ENCODE results near the gene MAGI3. TPM values are rescaled to one million over a fixed set of nuclear protein-coding genes. Genes with fewer than 3 reads are reported as not detected.

The MAGI3 gene
- total RNA-seq, 2 experiments from 2014 or later, result 12.6 to 14.0 TPM

DNA sequence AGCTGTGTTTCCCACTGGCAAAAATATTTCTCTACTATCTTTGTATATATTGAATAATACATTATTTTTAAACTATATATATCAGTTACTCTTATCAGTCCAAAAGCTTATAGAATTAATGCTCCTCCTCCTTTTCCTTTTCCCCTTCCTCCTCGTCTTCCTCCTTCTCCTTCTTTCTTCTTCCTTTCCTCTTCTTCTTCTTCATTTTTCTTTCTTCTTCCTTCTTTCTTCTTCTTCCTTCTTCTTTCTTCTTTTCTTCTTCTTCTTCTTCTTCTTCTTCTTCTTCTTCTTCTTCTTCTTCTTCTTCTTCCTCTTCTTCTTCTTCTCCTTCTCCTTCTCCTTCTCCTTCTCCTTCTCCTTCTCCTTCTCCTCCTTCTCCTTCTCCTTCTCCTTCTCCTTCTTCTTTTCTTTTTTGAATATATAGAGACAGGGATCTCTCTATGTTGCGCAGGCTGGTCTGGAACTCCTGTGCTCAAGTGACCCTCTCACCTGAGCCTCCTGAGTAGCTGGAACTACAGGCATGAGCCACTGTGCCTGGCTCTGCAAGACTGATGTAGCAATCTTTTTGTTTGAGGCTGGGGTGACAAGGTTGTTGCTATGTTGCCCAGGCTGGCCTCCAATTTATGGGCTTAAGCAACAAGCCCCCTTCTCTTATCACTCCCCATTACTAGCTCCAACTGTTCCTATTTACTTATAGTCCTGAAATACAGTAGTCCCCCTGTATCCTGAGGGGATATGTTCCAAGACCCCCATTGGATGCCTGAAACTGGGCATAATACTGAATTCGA, 47.4 kb downstream of the MAGI3 start:
- no peaks in the 10 kb centered on the region for H3K9me3 Mint-ChIP-seq
- no peak overlapping the region for H3K27ac Mint-ChIP-seq
- no peak for DNase-seq
- no peak overlapping the region for H3K4me3 Mint-ChIP-seq
- no peaks in the 10 kb centered on the region for H3K4me1 Mint-ChIP-seq
- ChIA-PET POLR2A (no interaction called here), CTCF (no interaction called here)
- H3K36me3 Mint-ChIP-seq (ENCODE audit: low read depth), result no peaks in the 10 kb centered on the region
- H3K27me3 Mint-ChIP-seq, result no peaks in the 10 kb centered on the region

DNA sequence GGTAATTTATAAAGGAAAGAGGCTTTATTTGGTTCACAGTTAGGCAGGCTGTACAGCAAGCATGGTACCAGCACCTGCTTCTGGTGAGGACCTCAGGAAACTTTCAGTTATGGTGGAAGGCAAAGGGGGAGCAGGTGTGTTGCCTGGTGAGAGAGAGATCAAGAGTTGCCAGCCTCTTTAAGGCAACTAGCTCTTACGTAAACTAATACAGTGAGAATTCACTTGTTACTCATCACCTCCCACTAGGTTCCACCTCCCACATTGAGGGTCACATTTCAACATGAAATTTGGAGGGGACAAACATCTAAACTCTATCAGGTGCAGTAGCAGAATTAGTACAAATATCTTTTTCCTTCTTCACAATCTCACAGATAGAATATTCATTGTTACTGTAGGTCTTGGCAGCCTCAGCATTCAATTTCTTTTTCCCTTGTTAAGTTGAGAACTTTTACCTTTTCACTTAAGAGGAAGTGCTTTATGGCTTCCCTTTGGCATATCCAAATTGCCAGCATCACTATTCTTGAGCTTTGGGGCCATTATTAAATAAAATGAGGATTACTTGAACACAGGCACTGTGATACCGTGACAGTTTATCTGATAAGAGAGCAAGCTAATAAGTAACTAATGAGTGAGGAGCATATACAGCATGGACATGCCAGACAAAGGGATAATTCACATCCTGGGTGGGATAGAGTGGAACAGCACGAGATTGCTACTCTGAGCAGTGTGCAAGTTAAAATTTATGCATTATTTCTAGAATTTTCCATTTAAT, 48.4 kb downstream of the MAGI3 start:
- no peak overlapping the region for H3K27ac Mint-ChIP-seq
- no peaks in the 10 kb centered on the region for H3K27me3 Mint-ChIP-seq
- H3K4me1 Mint-ChIP-seq, result no peaks in the 10 kb centered on the region

DNA sequence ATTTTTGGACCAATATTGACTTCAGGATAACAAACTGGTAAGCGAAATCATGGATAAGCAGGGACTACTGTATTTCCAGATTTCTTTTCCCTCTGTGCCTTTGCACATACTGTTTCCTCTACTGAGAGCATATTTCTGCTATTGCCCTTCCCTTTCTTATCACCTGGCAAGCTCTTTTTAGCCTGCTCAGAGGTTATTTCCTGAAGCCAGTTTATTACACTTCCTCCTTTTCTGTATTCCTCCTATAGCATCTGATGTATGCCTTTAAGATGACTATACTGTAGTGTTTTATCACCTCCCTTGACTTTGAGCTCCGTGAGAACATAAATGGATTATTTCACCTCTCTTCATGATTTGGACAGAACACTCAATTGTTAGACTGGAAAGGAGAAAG, 49.0 kb downstream of the MAGI3 start:
- POLR2A ChIA-PET, result no interaction called here
- H3K4me1 Mint-ChIP-seq, result no peaks in the 10 kb centered on the region
- no peaks in the 10 kb centered on the region for H3K36me3 Mint-ChIP-seq (ENCODE audit: low read depth)
- H3K9me3 Mint-ChIP-seq, result peaks cover 5% of the 10 kb centered on the region
- DNase-seq, result no peak
- no peak overlapping the region for H3K27ac Mint-ChIP-seq
- no peaks in the 10 kb centered on the region for H3K27me3 Mint-ChIP-seq
- H3K4me3 Mint-ChIP-seq, result no peak overlapping the region
- CTCF ChIA-PET, result no interaction called here

More for the DNA sequence above, 48.4 kb downstream of the MAGI3 start:
- DNase-seq, result no peak
- CTCF ChIA-PET, result no interaction called here
- H3K36me3 Mint-ChIP-seq (ENCODE audit: low read depth), result no peaks in the 10 kb centered on the region
- POLR2A ChIA-PET, result no interaction called here
- H3K9me3 Mint-ChIP-seq, result no peaks in the 10 kb centered on the region
- H3K4me3 Mint-ChIP-seq, result no peak overlapping the region

DNA sequence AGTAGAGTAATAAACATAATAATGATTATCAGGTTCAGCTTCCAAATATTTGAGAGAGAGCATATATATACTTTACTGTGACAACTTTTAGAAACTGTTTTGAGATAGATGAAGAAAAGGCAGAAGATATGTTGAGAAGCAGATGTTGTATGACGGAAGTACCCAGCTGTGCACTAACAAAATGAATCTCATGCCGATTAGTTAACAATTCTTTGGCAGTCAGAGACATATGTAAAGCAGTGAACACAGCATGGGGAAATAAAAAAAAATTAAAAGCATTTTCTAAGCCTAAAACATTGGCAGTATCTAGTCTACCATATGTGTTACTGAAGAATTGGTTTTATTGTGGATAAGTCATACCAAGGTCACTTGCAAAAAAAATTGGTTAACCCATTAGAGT, 51.8 kb downstream of the MAGI3 start:
- H3K27me3 Mint-ChIP-seq, result no peaks in the 10 kb centered on the region
- no peaks in the 10 kb centered on the region for H3K4me1 Mint-ChIP-seq
- no peak overlapping the region for H3K27ac Mint-ChIP-seq
- H3K36me3 Mint-ChIP-seq (ENCODE audit: low read depth), result peaks cover 8% of the 10 kb centered on the region
- ChIA-PET CTCF (interaction anchor here (2.6 kb wide), 1 partner anchor 11 kb away, joined by 7 read pairs; no protein-coding TSS in a partner anchor), POLR2A (no interaction called here)
- H3K9me3 Mint-ChIP-seq, result peaks cover 13% of the 10 kb centered on the region
- DNase-seq, result no peak
- no peak overlapping the region for H3K4me3 Mint-ChIP-seq

DNA sequence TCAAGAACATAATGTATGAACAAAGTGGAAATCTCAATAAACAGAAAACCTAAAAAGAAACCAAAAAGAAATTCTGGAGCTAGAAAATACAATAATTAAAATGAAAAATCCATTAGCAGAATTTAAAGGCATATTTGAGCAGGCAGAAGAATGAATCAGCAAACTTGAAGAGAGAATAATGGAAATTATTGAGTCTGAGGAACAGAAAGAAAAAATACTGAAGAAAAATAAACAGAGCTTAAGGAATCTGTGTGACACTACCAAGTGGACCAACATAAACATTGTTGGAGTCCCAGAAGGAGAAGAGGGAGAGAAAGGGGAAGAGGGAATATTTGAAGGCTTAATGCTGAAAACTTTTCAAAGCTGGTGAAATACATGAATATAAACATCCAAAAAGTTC, 54.5 kb downstream of the MAGI3 start:
- no peak overlapping the region for H3K4me3 Mint-ChIP-seq
- H3K9me3 Mint-ChIP-seq, result peaks cover 13% of the 10 kb centered on the region
- no peak for DNase-seq
- no peaks in the 10 kb centered on the region for H3K27me3 Mint-ChIP-seq
- CTCF ChIA-PET, result no interaction called here
- no peak overlapping the region for H3K27ac Mint-ChIP-seq
- POLR2A ChIA-PET, result no interaction called here
- H3K36me3 Mint-ChIP-seq (ENCODE audit: low read depth), result peaks cover 8% of the 10 kb centered on the region
- H3K4me1 Mint-ChIP-seq, result no peaks in the 10 kb centered on the region

DNA sequence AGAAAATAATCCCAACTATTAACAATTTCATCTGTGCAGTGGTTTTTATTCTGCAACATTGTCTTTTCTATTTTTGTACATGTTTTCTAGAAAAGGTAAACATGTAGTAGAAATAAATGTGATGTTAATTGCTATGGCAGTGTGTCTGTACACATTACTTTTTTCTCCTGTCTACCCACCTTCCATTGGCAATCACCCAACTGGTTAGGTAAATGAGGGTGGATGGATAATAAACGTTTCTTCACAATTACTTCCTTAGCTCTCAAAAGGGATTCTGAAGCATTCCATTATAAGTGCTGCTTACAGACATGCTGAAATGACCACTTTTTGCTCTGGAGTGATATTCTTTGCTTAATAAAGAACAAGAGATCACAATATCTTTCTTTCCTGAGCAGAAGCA, 61.4 kb downstream of the MAGI3 start:
- CTCF ChIA-PET, result interaction anchor here (2.2 kb wide), 1 partner anchor 10 kb away, joined by 7 read pairs; no protein-coding TSS in a partner anchor

DNA sequence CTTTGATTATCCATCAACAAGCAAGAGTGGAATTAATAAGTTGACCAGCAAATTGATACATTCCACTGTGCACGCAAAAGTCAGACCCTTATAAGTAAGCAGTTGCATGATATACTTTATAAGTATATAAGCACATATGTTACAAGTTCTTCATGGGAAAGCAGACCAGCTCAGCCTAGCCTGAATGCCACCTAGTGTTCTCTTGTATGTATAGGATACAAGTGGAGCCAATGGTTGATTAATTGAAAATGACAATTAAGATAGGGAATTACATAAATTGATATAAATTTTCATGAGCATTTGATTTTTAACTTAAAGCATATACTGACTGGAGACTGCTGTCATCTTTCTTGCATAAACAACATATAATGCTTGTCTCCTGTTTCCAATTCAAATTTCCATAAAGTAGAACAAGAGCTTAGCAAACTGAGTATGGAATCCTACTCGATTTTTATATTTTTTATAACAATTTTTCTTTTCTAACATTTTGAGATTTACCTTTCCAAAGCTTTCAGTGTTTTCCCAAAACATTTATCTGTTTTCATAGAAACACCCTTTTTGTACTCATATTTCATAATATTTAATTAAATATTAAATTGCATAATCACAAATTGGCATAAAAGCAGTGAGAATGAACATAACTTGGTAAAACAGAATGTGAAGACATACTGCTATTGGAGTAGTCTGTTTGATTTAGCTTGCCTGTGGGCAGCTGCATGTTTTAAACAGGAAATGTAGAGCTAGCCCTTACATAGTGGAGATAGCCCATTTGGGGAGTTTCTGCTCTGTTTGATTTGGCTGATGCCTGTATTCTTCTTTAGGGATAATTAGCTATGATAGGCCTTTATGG, 62.8 kb downstream of the MAGI3 start:
- Mint-ChIP-seq H3K4me1 (peaks cover 2% of the 10 kb centered on the region), H3K36me3 (ENCODE audit: low read depth) (no peaks in the 10 kb centered on the region), H3K9me3 (peaks cover 2% of the 10 kb centered on the region), H3K27me3 (peaks cover 4% of the 10 kb centered on the region), H3K27ac (no peak overlapping the region), H3K4me3 (no peak overlapping the region)
- DNase-seq, result no peak
- ChIA-PET POLR2A (no interaction called here), CTCF (interaction anchor here (1.1 to 2.3 kb wide), 5 partner anchors 12 to 738 kb away, joined by 4 to 9 read pairs (median 4); partner anchors contain the start of gene PPM1J)

More for the DNA sequence above, 61.4 kb downstream of the MAGI3 start:
- Mint-ChIP-seq H3K27me3 (peaks cover 4% of the 10 kb centered on the region), H3K9me3 (no peaks in the 10 kb centered on the region), H3K4me3 (no peak overlapping the region), H3K36me3 (ENCODE audit: low read depth) (no peaks in the 10 kb centered on the region), H3K4me1 (no peaks in the 10 kb centered on the region), H3K27ac (no peak overlapping the region)
- DNase-seq, result no peak
- POLR2A ChIA-PET, result no interaction called here

DNA sequence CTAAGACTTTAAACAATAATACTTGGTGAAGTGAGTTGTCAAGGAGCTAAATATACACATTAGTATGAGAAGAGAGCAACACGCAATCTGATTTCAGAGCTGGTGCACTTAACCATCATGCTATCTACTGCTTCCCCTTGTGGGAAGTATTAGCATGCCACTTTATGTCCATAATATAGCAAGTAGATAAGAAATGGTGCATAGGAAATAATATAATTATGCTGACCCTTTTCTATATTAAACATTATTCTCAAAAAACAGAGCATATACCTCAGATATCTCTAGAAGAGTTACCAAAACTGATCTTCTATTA, 63.4 kb downstream of the MAGI3 start:
- CTCF ChIA-PET, result interaction anchor here (1.1 to 2.3 kb wide), 5 partner anchors 12 to 738 kb away, joined by 4 to 9 read pairs (median 4); partner anchors contain the start of gene PPM1J
- DNase-seq, result no peak
- Mint-ChIP-seq H3K9me3 (peaks cover 4% of the 10 kb centered on the region), H3K4me3 (no peak overlapping the region), H3K27ac (no peak overlapping the region), H3K4me1 (peaks cover 2% of the 10 kb centered on the region), H3K36me3 (ENCODE audit: low read depth) (no peaks in the 10 kb centered on the region), H3K27me3 (peaks cover 4% of the 10 kb centered on the region)
- POLR2A ChIA-PET, result no interaction called here

DNA sequence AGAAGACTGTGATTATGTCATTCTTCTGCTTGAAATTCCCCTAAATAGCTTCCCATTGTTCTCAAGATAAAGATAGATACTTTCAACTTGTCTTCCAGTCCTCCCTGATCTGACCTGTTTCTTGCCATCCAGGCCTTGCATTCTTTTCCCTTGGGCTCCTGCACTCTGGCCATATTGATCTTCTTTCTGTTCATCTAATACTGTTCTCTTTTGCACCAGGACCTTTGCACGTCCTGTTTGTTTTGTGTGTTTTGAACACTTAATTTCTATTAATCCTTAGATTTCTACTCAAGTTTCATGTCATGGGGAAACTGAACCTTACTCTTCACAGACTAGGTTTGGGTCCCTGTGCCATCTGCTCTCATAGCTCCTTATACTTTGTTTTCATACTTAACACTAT, 65.1 kb downstream of the MAGI3 start:
- Mint-ChIP-seq H3K36me3 (ENCODE audit: low read depth) (peaks cover 5% of the 10 kb centered on the region), H3K4me1 (peaks cover 2% of the 10 kb centered on the region), H3K9me3 (peaks cover 6% of the 10 kb centered on the region), H3K4me3 (no peak overlapping the region), H3K27me3 (no peaks in the 10 kb centered on the region), H3K27ac (no peak overlapping the region)
- ChIA-PET CTCF (no interaction called here), POLR2A (no interaction called here)
- DNase-seq, result no peak

DNA sequence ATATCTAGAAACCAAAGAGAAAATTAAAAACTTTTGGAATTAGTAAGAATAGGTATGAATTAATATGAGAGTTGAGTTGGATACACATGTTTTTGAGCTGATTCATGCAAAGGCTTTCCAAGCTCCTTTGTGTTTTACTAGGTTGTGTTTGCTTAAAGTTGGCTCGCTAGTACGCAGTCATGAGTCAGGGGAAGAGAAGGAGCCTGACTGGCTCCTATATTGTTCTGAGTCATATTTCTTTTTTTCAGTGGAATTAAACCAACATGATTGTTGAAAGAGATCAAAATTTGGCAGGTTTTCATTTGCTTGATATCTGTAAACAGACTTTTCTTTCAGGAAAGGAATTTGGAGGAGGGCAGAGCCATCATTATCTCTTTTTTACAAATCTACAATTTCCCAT, 66.7 kb downstream of the MAGI3 start:
- no peak overlapping the region for H3K27ac Mint-ChIP-seq

DNA sequence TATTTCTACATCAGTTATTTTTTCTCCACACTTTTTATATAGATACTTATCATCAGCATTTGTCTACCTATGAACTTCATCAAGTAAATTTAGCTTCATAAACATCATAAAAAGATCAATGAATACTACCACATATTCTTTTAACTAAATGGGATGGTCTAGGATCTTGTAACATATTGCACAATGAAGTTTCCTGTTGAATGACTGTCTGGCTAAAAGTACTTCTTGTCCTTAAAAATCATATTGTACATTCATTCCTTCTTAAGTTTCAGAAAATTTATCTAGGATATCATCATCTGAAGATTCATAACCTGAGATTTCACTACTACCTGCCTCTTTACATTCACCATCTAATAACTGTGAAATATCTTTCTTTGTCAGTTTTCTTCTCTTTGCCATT, 69.0 kb downstream of the MAGI3 start:
- Mint-ChIP-seq H3K9me3 (peaks cover 6% of the 10 kb centered on the region), H3K36me3 (ENCODE audit: low read depth) (peaks cover 5% of the 10 kb centered on the region), H3K4me3 (no peak overlapping the region), H3K27me3 (peaks cover 2% of the 10 kb centered on the region), H3K4me1 (peaks cover 2% of the 10 kb centered on the region), H3K27ac (no peak overlapping the region)
- ChIA-PET POLR2A (no interaction called here), CTCF (no interaction called here)
- no peak for DNase-seq

More for the DNA sequence above, 66.7 kb downstream of the MAGI3 start:
- POLR2A ChIA-PET, result no interaction called here
- H3K4me1 Mint-ChIP-seq, result peaks cover 2% of the 10 kb centered on the region
- CTCF ChIA-PET, result interaction anchor here (0.7 kb wide), 1 partner anchor 328 kb away, joined by 3 read pairs; no protein-coding TSS in a partner anchor
- DNase-seq, result no peak
- no peak overlapping the region for H3K4me3 Mint-ChIP-seq
- peaks cover 2% of the 10 kb centered on the region for H3K27me3 Mint-ChIP-seq
- peaks cover 5% of the 10 kb centered on the region for H3K36me3 Mint-ChIP-seq (ENCODE audit: low read depth)
- peaks cover 6% of the 10 kb centered on the region for H3K9me3 Mint-ChIP-seq

DNA sequence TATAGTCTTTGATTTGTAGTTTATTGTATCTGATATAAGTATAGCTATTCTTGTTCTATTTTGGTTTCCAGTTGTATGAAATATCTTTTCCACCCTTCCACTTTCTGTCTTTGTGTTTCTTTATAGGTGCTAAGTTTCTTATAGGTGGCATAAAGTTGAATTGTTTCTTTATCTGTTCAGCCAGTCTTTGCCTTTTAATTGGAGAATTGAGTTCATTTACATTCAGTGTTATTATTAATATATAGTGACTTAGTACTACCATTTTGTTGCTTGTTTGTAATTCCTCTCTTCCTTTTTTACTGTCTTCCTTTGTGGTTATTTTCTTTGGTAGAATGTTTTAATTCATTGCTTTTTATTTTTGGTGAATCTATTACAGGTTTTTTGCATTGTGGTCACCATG, 77.7 kb downstream of the MAGI3 start:
- Mint-ChIP-seq H3K27me3 (no peaks in the 10 kb centered on the region), H3K9me3 (peaks cover 8% of the 10 kb centered on the region), H3K36me3 (ENCODE audit: low read depth) (peaks cover 2% of the 10 kb centered on the region), H3K4me3 (no peak overlapping the region), H3K27ac (no peak overlapping the region), H3K4me1 (no peaks in the 10 kb centered on the region)
- no peak for DNase-seq
- CTCF ChIA-PET, result no interaction called here
- POLR2A ChIA-PET, result no interaction called here
